ENCODE measurements around the gene CDH13.

DNA sequence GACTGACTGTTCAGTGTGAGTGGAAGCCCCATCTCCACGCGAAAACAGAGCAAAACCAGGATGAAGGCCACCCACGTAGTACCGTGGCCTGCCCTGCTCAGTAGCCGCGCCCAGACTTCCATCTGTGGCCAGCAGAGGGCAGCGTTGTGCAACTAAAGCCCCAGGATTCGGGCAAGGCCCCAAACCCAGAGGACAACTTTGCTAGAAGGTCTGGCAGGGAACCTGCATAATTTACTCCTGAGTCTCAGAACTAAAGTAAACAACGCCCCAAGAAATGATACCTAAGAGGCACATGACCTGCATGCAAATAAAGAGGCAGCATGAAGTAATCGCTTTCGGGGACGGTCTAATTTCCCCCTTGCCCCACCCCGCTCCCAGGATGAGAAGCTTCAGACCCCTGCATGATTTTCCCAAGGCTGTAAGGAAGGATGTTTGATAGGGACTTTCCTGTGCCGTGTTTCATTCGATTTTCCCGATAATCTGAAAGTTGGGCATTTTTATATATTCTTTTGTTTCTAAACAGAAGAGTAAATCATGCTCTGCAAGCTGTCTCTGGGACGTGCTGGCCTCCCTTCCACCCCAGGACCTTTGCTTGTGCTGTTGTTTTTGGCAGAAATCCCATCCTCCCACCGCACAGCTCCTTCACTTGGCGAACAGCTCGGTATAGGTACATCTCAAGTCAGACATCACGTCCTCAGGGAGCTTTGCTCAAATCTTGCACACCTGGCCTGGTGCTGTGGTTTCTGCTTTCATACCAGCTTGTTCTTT lies 1199.6 kb downstream of the CDH13 start:
- TF ChIP-seq GATA2 (IDR thresholded peaks at IDR 0.05; ENCODE audit: low read depth, low read length) (no peak), GATA3 (IDR thresholded peaks at IDR 0.05; ENCODE audit: low read depth, low read length) (no peak)

Data from SH-SY5Y (cell line).